HCT116 (cell line): Measurements from ENCODE around the gene MMP15. TPM values are rescaled to one million over a fixed set of nuclear protein-coding genes. Genes with fewer than 3 reads are reported as not detected.

Experiments used
- ATAC-seq: fragments of 200-7000 bp; cut with Tn5 transposase; 2 replicates; pipeline ENCODE4 v1.9.1; 2020; ENCODE audit warnings: mild to moderate bottlenecking, moderate library complexity
- BruUV-seq: library from RNA; stranded (reverse); fragments of 400-500 nt; replicated peaks from 2 replicates; lab custom pipeline; 2021; lab: Mats Ljungman, UMichigan
- CTCF ChIA-PET: fragments of 300-600 bp; sonication (Branson Sonifier 250); formaldehyde crosslinking; loops from one replicate; lab custom pipeline; 2021; ENCODE audit warnings: antibody characterized with exemption; lab: Charles Lee
- POLR2A ChIA-PET: fragments of 300-600, 350-600 bp; sonication (Branson Sonifier 250); formaldehyde crosslinking; loops from one replicate; lab custom pipeline; 2021; ENCODE audit warnings: antibody characterized with exemption; lab: Charles Lee
- RAD21 ChIA-PET, 2 experiments: fragments of 300-600 bp; sonication (Branson Sonifier 250); formaldehyde crosslinking; loops; one replicate each; lab custom pipeline; 2023; ENCODE audit warnings: low total read pairs in 2 of 2; ENCODE audit not compliant: uncharacterized antibody in 2 of 2, unreplicated experiment in 2 of 2, low non-redundant PET in 1 of 2; lab: Charles Lee
- DNase-seq: peaks from one replicate; pipeline ENCODE4 v3.0.0-alpha.2; 2010; ENCODE audit warnings: low read depth, low spot score
- H2AFZ ChIP-seq: fragments of 200-600 bp; shearing (Covaris generic), sonication (generic); 2 replicates; pipeline ENCODE4 v1.6.1; 2017; ENCODE audit warnings: low read depth, mixed run types, mixed read lengths, antibody characterized with exemption, low read length; ENCODE audit not compliant: poor library complexity, severe bottlenecking
- H3K27ac ChIP-seq: 2 replicates; pipeline ENCODE4 v1.5.1; 2012; ENCODE audit warnings: low read depth, low read length
- H3K27me3 ChIP-seq: fragments of 200-600 bp; sonication (generic); 2 replicates; pipeline ENCODE4 v1.6.1; 2016; ENCODE audit warnings: mixed run types, low read length, mixed read lengths; ENCODE audit not compliant: insufficient read depth
- H3K36me3 ChIP-seq, 2 experiments: fragments of 200-500 bp in 1 of 2; fragments of 200-600 bp in 1 of 2; sonication (Bioruptor generic) in 1 of 2; sonication (generic) in 1 of 2; 2 replicates each; pipeline versions ENCODE4 v1.5.1 to v1.6.1; 2014 to 2016; ENCODE audit warnings: low read length in 2 of 2, inconsistent platforms in 1 of 2, mixed read lengths in 1 of 2, mixed run types in 1 of 2; ENCODE audit not compliant: insufficient read depth in 2 of 2, control insufficient read depth in 1 of 2
- H3K4me1 ChIP-seq, 2 experiments: fragments of 200-600 bp in 1 of 2; sonication (generic) in 1 of 2; 2 replicates each; pipeline versions ENCODE4 v1.5.1 to v1.6.1; 2012 to 2017; ENCODE audit warnings: low read length in 2 of 2, inconsistent platforms in 1 of 2, mild to moderate bottlenecking in 1 of 2, mixed read lengths in 1 of 2, mixed run types in 1 of 2, moderate library complexity in 1 of 2; ENCODE audit not compliant: insufficient read depth in 2 of 2, control insufficient read depth in 1 of 2
- H3K4me2 ChIP-seq: fragments of 200-600 bp; sonication (generic); 2 replicates; pipeline ENCODE4 v1.6.1; 2017; ENCODE audit warnings: mixed run types, low read length, mixed read lengths
- H3K4me3 ChIP-seq, 2 experiments: fragments of 200-600 bp in 1 of 2; sonication (generic) in 1 of 2; replicated peaks in 1 of 2; 2 replicates each; pipeline ENCODE4 v1.5.1; 2011 to 2016; ENCODE audit warnings: low read length in 2 of 2, control low read depth in 1 of 2, low read depth in 1 of 2, mild to moderate bottlenecking in 1 of 2, mixed read lengths in 1 of 2, mixed run types in 1 of 2
- H3K79me2 ChIP-seq: fragments of 200-600 bp; sonication (generic); 2 replicates; pipeline ENCODE4 v1.6.1; 2017; ENCODE audit warnings: mild to moderate bottlenecking, mixed run types, low read length, moderate library complexity, mixed read lengths; ENCODE audit not compliant: insufficient read depth
- H3K9ac ChIP-seq: fragments of 200-600 bp; sonication (generic); 2 replicates; pipeline ENCODE4 v1.6.1; 2016; ENCODE audit warnings: low read length, mixed read lengths
- H3K9me2 ChIP-seq: fragments of 200-600 bp; sonication (generic), shearing (Covaris generic); 2 replicates; pipeline ENCODE4 v1.6.1; 2017; ENCODE audit warnings: mixed run types, mild to moderate bottlenecking, moderate library complexity; ENCODE audit not compliant: insufficient read depth
- H3K9me3 ChIP-seq, 2 experiments: fragments of 200-500 bp in 1 of 2; fragments of 200-600 bp in 1 of 2; sonication (Bioruptor generic) in 1 of 2; sonication (generic) in 1 of 2; 2 replicates each; pipeline ENCODE4 v1.6.1; 2014 to 2017; ENCODE audit warnings: low read length in 2 of 2, mixed read lengths in 2 of 2, inconsistent platforms in 1 of 2, low read depth in 1 of 2, mild to moderate bottlenecking in 1 of 2, mixed run types in 1 of 2, moderate library complexity in 1 of 2; ENCODE audit not compliant: control insufficient read depth in 1 of 2, insufficient read depth in 1 of 2
- H4K20me1 ChIP-seq: fragments of 200-600 bp; sonication (generic), shearing (Covaris generic); 2 replicates; pipeline ENCODE4 v1.6.1; 2017; ENCODE audit warnings: mixed run types, mild to moderate bottlenecking, moderate library complexity; ENCODE audit not compliant: insufficient read depth
- CBX3 ChIP-seq: IDR thresholded peaks from 2 replicates; pipeline ENCODE4 v1.6.1; 2012; ENCODE audit warnings: low read depth
- CEBPB ChIP-seq: IDR thresholded peaks from 2 replicates; pipeline ENCODE4 v1.6.1; 2012; ENCODE audit warnings: low read depth
- EZH2 ChIP-seq: fragments of 200-600 bp; sonication (generic); IDR thresholded peaks from 2 replicates; pipeline ENCODE4 v1.6.1; 2017; ENCODE audit warnings: antibody characterized with exemption, mixed run types
- EZH2phosphoT487 ChIP-seq: fragments of 200-600 bp; IDR thresholded peaks from 2 replicates; pipeline ENCODE4 v1.6.1; 2018; ENCODE audit warnings: antibody characterized with exemption, borderline replicate concordance
- JUND ChIP-seq: IDR thresholded peaks from 2 replicates; pipeline ENCODE4 v1.6.1; 2012
- POLR2A ChIP-seq: IDR thresholded peaks from 2 replicates; pipeline ENCODE4 v1.7.0; 2011; ENCODE audit warnings: borderline replicate concordance; ENCODE audit not compliant: insufficient read depth, insufficient read length; ENCODE audit errors: extremely low read depth
- POLR2AphosphoS5 ChIP-seq: IDR thresholded peaks from 2 replicates; pipeline ENCODE4 v1.6.1; 2011; ENCODE audit warnings: mild to moderate bottlenecking, low read depth, low read length, moderate library complexity
- RAD21 ChIP-seq: IDR thresholded peaks from 2 replicates; pipeline ENCODE4 v1.6.1; 2012; ENCODE audit warnings: low read depth, mild to moderate bottlenecking
- SRF ChIP-seq: IDR thresholded peaks from 2 replicates; pipeline ENCODE4 v1.6.1; 2012; ENCODE audit warnings: low read depth
- TCF7L2 ChIP-seq: IDR thresholded peaks from 2 replicates; pipeline ENCODE4 v1.7.0; 2011; ENCODE audit warnings: borderline replicate concordance, inconsistent platforms; ENCODE audit not compliant: insufficient read depth, insufficient read length; ENCODE audit errors: extremely low read depth
- YY1 ChIP-seq: IDR thresholded peaks from 2 replicates; pipeline ENCODE4 v1.6.1; 2011; ENCODE audit warnings: low read length, low read depth, moderate library complexity, mild to moderate bottlenecking; ENCODE audit not compliant: insufficient replicate concordance; ENCODE audit errors: extremely low read depth
- ZNF274 ChIP-seq: fragments of 200-500 bp; sonication (Bioruptor generic); IDR thresholded peaks from 2 replicates; pipeline ENCODE4 v1.6.1; 2014; ENCODE audit warnings: mild to moderate bottlenecking, low read depth, low read length, inconsistent platforms
- intact Hi-C: fragments of 100-400 bp; cut with micrococcal nuclease; formaldehyde crosslinking; loops from 2 replicates; pipeline ENCODE4 v1.10.0; 2022
- total RNA-seq: library from RNA; stranded (reverse); gene quantifications from one replicate; pipeline ENCODE4 v1.2.1, GENCODE V29; 2021; ENCODE audit not compliant: unreplicated experiment

Gene MMP15
- total RNA-seq, 1 experiment from 2014 or later, result 38.5 TPM

DNA sequence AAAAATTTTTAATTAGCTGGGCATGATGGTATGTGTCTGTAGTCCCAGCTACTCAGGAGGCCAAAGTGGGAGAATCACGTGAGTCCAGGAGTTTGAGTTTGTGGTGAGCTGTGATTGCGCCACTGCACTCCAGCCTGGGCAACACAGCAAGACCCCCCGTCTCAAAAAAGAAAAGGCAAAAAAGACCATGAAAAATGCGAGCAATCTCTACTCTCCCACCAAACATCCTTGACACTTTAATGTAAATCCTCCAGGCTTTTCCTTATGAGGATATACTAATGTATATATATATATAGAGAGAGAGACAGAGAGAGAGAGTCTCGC lies 28.1 kb downstream of the MMP15 start:
- TF ChIP-seq TCF7L2 (no peak), JUND (no peak), YY1 (no peak), ZNF274 (no peak), RAD21 (no peak), EZH2phosphoT487 (no peak), CBX3 (no peak), EZH2 (no peak), SRF (no peak), POLR2AphosphoS5 (no peak)
- Histone ChIP-seq H3K27me3 (peaks cover 12% of the 10 kb centered on the region), H3K9me2 (no peaks in the 10 kb centered on the region), H3K4me1 (no peaks in the 10 kb centered on the region), H3K4me2 (no peak overlapping the region), H3K79me2 (no peaks in the 10 kb centered on the region), H3K9ac (no peak overlapping the region), H3K27ac (no peak overlapping the region), H3K4me3 (no peak overlapping the region), H3K9me3 (no peaks in the 10 kb centered on the region), H3K36me3 (no peaks in the 10 kb centered on the region), H4K20me1 (no peaks in the 10 kb centered on the region), H2AFZ (no peak overlapping the region)
- ATAC-seq, result no peak
- no TSS peak for BruUV-seq
- DNase-seq, result no peak
- ChIA-PET RAD21 (no interaction called here), CTCF (no interaction called here), POLR2A (no interaction called here)
- intact Hi-C loops, result no loop called here

DNA sequence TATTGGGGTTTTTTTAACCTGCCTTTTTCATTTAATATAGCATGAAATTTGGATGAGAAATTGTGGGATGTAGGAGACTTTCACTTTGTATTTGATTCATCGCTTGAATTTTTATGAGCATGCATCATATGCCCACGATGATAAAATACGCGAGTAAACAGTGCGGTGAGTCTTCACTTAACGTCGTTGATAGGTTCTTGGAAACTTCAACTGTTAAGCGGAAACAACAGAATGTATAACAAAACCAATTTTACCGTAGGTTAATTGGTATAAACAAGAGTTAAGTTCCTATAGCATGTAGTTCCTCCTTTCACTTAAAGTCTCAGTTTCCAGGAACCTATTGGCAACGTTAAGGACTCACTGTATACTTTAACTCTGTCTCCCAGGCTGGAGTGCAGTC lies 28.7 kb downstream of the MMP15 start:
- DNase-seq, result no peak
- Histone ChIP-seq H3K27ac (no peak overlapping the region), H3K4me1 (no peaks in the 10 kb centered on the region), H3K36me3 (no peaks in the 10 kb centered on the region), H3K4me3 (no peak overlapping the region), H3K27me3 (peaks cover 12% of the 10 kb centered on the region), H3K79me2 (no peaks in the 10 kb centered on the region), H2AFZ (no peak overlapping the region), H3K4me2 (no peak overlapping the region), H3K9ac (no peak overlapping the region), H3K9me2 (no peaks in the 10 kb centered on the region), H3K9me3 (no peaks in the 10 kb centered on the region), H4K20me1 (no peaks in the 10 kb centered on the region; the same call in 1 of the 2 replicates)
- intact Hi-C loops, result no loop called here
- TF ChIP-seq ZNF274, result no peak
- no peak for TF ChIP-seq POLR2A
- TF ChIP-seq CEBPB, result no peak
- ChIA-PET CTCF (no interaction called here), RAD21 (no interaction called here), POLR2A (no interaction called here)
- no TSS peak for BruUV-seq
- ATAC-seq, result no peak
